ENCODE measurements around the gene TMEM106C.

GRCh38 chr12:48002414-48002730, 39.0 kb downstream of the TMEM106C start:
- no peak for TF ChIP-seq CTCF (conservative IDR thresholded peaks at IDR 0.05; ENCODE audit: low read length)
- TF ChIP-seq EZH2phosphoT487 (IDR thresholded peaks at IDR 0.05; ENCODE audit: borderline replicate concordance), result no peak
